NOMO-1 treated with DMSO at 0.1 percent for 48 hours (cell line): ENCODE data around the gene RNMT.

ENCODE experiments used
- DNase-seq: peaks from one replicate; lab custom pipeline; 2025; ENCODE audit not compliant: unreplicated experiment; lab: John Stamatoyannopoulos, UW

The RNMT gene

GRCh38 chr18:13809531-13810255 lies 83.2 kb downstream of the RNMT start:
- DNase-seq = no peak

GRCh38 chr18:13810950-13811485 lies 84.5 kb downstream of the RNMT start:
- no peak for DNase-seq

- DNase-seq = no peak
Observed at GRCh38 chr18:13811993-13812392, 85.5 kb downstream of the RNMT start.

GRCh38 chr18:13813271-13813849 lies 86.9 kb downstream of the RNMT start:
- peak; percentile 40 for DNase-seq
